EL (cell line): ENCODE data around the gene PSMD4.
"Not testable (repeated sequence)": the region's sequence is repeated elsewhere in the genome, so short reads cannot be mapped to it uniquely, and the experiment has no call there.

Experiments
- DNase-seq: peaks from one replicate; pipeline ENCODE4 v3.0.0-alpha.2; 2016

Gene PSMD4

GRCh38 chr1:151275341-151275740 is 20.8 kb downstream of the PSMD4 start:
- not testable (repeated sequence) for DNase-seq

- DNase-seq = no peak
Measured at GRCh38 chr1:151277249-151277648, 22.7 kb downstream of the PSMD4 start.

- DNase-seq = peak; percentile 99
Measured at GRCh38 chr1:151281225-151281968, 26.9 kb downstream of the PSMD4 start.

- DNase-seq = peak; percentile 100
Measured at GRCh38 chr1:151281969-151282882, 27.7 kb downstream of the PSMD4 start, which contains the start of gene ZNF687. Gene ZNF687 (plus strand): TSS chr1:151282299. CDS start chr1:151286292, 3,993 bp downstream.

GRCh38 chr1:151282883-151283725 is 28.6 kb downstream of the PSMD4 start:
- peak; percentile 39 for DNase-seq

- no peak for DNase-seq
Measured at GRCh38 chr1:151284013-151284577, 29.6 kb downstream of the PSMD4 start.

- DNase-seq = no peak
Measured at GRCh38 chr1:151286619-151287340, 32.2 kb downstream of the PSMD4 start.

GRCh38 chr1:151287341-151287699 is 32.8 kb downstream of the PSMD4 start:
- DNase-seq = no peak

- no peak for DNase-seq
Measured at GRCh38 chr1:151287767-151288500, 33.4 kb downstream of the PSMD4 start.

GRCh38 chr1:151288502-151288901 is 34.0 kb downstream of the PSMD4 start:
- no peak for DNase-seq

GRCh38 chr1:151289080-151289935 is 34.8 kb downstream of the PSMD4 start:
- DNase-seq = no peak

GRCh38 chr1:151289991-151290708 is 35.6 kb downstream of the PSMD4 start:
- no peak for DNase-seq

- no peak for DNase-seq
Measured at GRCh38 chr1:151290709-151291303, 36.3 kb downstream of the PSMD4 start.

- no peak for DNase-seq
Measured at GRCh38 chr1:151292207-151293030, 37.9 kb downstream of the PSMD4 start.

GRCh38 chr1:151293093-151293492 is 38.6 kb downstream of the PSMD4 start:
- DNase-seq = no peak

- no peak for DNase-seq
Measured at GRCh38 chr1:151294742-151295462, 40.4 kb downstream of the PSMD4 start.

- peak; percentile 33 for DNase-seq
Measured at GRCh38 chr1:151309811-151310323, 55.3 kb downstream of the PSMD4 start.
